ENCODE measurements around the gene NCOA3. TPM values are rescaled to one million over a fixed set of nuclear protein-coding genes. Genes with fewer than 3 reads are reported as not detected.
A peak's percentile ranks its signal among the peaks of the same experiment; 100 is the strongest.

The NCOA3 gene
- total and polyA plus RNA-seq, 10 of the 15 experiments (the other 5 are each of a cell fraction or from before 2014, with no cell fraction given): 16.9 to 96.2 (median 73.6) TPM

- in situ Hi-C loops (cut with MboI): no loop called here
These were observed 174.6 kb downstream of the NCOA3 start for GRCh38 chr20:47676219-47676721.

GRCh38 chr20:47676912-47677634, 175.4 kb downstream of the NCOA3 start:
- POLR2A ChIA-PET: interaction anchor here (0.6 kb wide), 1 partner anchor 27 kb away, joined by 7 read pairs; no protein-coding TSS in a partner anchor
- BruUV-seq (replicated peaks): no TSS peak
- H3K27ac ChIP-seq (ENCODE audit: control insufficient read depth, insufficient read depth): no peak overlapping the region
- intact Hi-C loops (cut with micrococcal nuclease; ENCODE audit: unreplicated experiment) (loop anchor here (5.0 kb wide), 1 partner anchor 105 kb away; no protein-coding TSS in a partner anchor), in situ Hi-C loops (cut with MboI) (no loop called here)
- no peaks in the 10 kb centered on the region for H3K79me2 ChIP-seq (ENCODE audit: control insufficient read depth, insufficient read depth, low read length)
- H2AFZ ChIP-seq (ENCODE audit: control insufficient read depth, low read depth, low read length): no peak overlapping the region
- H3K27me3 ChIP-seq (replicated peaks in 1 of 2; ENCODE audit: control insufficient read depth in 2 of 2, insufficient read depth in 2 of 2, low read length in 1 of 2): no peaks in the 10 kb centered on the region; a peak in 1 of 4 replicates
- H3K36me3 ChIP-seq (ENCODE audit: control insufficient read depth in 2 of 2, insufficient read depth in 2 of 2, low read length in 1 of 2): no peaks in the 10 kb centered on the region
- H3K9ac ChIP-seq (ENCODE audit: control insufficient read depth, insufficient read depth, low read length): no peak overlapping the region
- DNase-seq (ENCODE audit: low read depth, low spot score) (no peak), FAIRE-seq (no peak), ATAC-seq (no peak)
- no peaks in the 10 kb centered on the region for H4K20me1 ChIP-seq (ENCODE audit: control insufficient read depth, insufficient read depth)
- RAD21 ChIA-PET (ENCODE audit: unreplicated experiment): interaction anchor here (0.7 to 3.5 kb wide), 6 partner anchors 17 to 947 kb away, joined by 3 to 25 read pairs (median 5); no protein-coding TSS in a partner anchor
- WGBS (ENCODE audit: insufficient coverage, insufficient replicate concordance, low lambda C conversion rate, missing lambda C conversion rate): 35% methylated on average over 18 of the region's 18 CpGs
- CTCF ChIA-PET: interaction anchor here (0.6 to 4.6 kb wide), 17 partner anchors 13 to 945 kb away, joined by 3 to 74 read pairs (median 4); no protein-coding TSS in a partner anchor
- no peak overlapping the region for H3K4me2 ChIP-seq (ENCODE audit: control insufficient read depth, insufficient read depth)
- SMC1A ChIA-PET (ENCODE audit: uncharacterized antibody, unreplicated experiment): interaction anchor here (1.6 to 4.0 kb wide), 7 partner anchors 15 to 945 kb away, joined by 3 to 34 read pairs (median 15); no protein-coding TSS in a partner anchor
- no peak overlapping the region for H3K4me3 ChIP-seq
- H3K9me3 ChIP-seq (replicated peaks; ENCODE audit: control insufficient read depth, insufficient read depth, low read length): no peaks in the 10 kb centered on the region
- TF ChIP-seq MYC (IDR thresholded peaks at IDR 0.05; ENCODE audit: insufficient read depth, insufficient read length, insufficient replicate concordance, low read length, severe bottlenecking): no peak
- TF ChIP-seq NFXL1 (IDR thresholded peaks at IDR 0.05; ENCODE audit: borderline replicate concordance): 0 out of 2 replicates have a peak, but pooled peaks have one; percentile 41
- H3K4me1 ChIP-seq (ENCODE audit: control insufficient read depth, insufficient read depth, low read length): no peaks in the 10 kb centered on the region

More at GRCh38 chr20:47676219-47676721, 174.6 kb downstream of the NCOA3 start:
- Histone ChIP-seq H3K4me2 (ENCODE audit: control insufficient read depth, insufficient read depth) (no peak overlapping the region), H3K4me1 (ENCODE audit: control insufficient read depth, insufficient read depth, low read length) (no peaks in the 10 kb centered on the region), H4K20me1 (ENCODE audit: control insufficient read depth, insufficient read depth) (no peaks in the 10 kb centered on the region), H3K9me3 (replicated peaks; ENCODE audit: control insufficient read depth, insufficient read depth, low read length) (no peaks in the 10 kb centered on the region), H2AFZ (ENCODE audit: control insufficient read depth, low read depth, low read length) (no peak overlapping the region), H3K27ac (ENCODE audit: control insufficient read depth, insufficient read depth) (no peak overlapping the region), H3K9ac (ENCODE audit: control insufficient read depth, insufficient read depth, low read length) (no peak overlapping the region), H3K27me3 (replicated peaks in 1 of 2; ENCODE audit: control insufficient read depth in 2 of 2, insufficient read depth in 2 of 2, low read length in 1 of 2) (no peaks in the 10 kb centered on the region; a peak in 1 of 4 replicates), H3K36me3 (ENCODE audit: control insufficient read depth in 2 of 2, insufficient read depth in 2 of 2, low read length in 1 of 2) (no peaks in the 10 kb centered on the region), H3K79me2 (ENCODE audit: control insufficient read depth, insufficient read depth, low read length) (no peaks in the 10 kb centered on the region), H3K4me3 (no peak overlapping the region)
- SMC1A ChIA-PET (ENCODE audit: uncharacterized antibody, unreplicated experiment): interaction anchor here (1.1 kb wide), 1 partner anchor 36 kb away, joined by 3 read pairs; no protein-coding TSS in a partner anchor
- ATAC-seq (no peak), FAIRE-seq (no peak), DNase-seq (ENCODE audit: low read depth, low spot score) (no peak)
- WGBS (ENCODE audit: insufficient coverage, insufficient replicate concordance, low lambda C conversion rate, missing lambda C conversion rate): 26% methylated on average over 18 of the region's 20 CpGs
- intact Hi-C loops (cut with micrococcal nuclease; ENCODE audit: unreplicated experiment): loop anchor here (5.0 kb wide), 1 partner anchor 106 kb away; no protein-coding TSS in a partner anchor
- TF ChIP-seq HDGF (IDR thresholded peaks at IDR 0.05): no peak
- TF ChIP-seq NFXL1 (IDR thresholded peaks at IDR 0.05; ENCODE audit: borderline replicate concordance): 0 out of 2 replicates have a peak, but pooled peaks have one; percentile 11
- no peak for TF ChIP-seq ZSCAN29 (IDR thresholded peaks at IDR 0.05)
- POLR2A ChIA-PET: no interaction called here
- no TSS peak for BruUV-seq (replicated peaks)
- CTCF ChIA-PET: interaction anchor here (1.2 to 2.9 kb wide), 6 partner anchors 16 to 944 kb away, joined by 3 to 31 read pairs (median 4); no protein-coding TSS in a partner anchor
- RAD21 ChIA-PET (ENCODE audit: unreplicated experiment): interaction anchor here (2.5 kb wide), 1 partner anchor 35 kb away, joined by 16 read pairs; no protein-coding TSS in a partner anchor

All from GM12878 (cell line).